ENCODE results near the gene NWD2.

GRCh38 chr4:37476256-37476655 is 231.7 kb downstream of the NWD2 start:
- TF ChIP-seq POLR2AphosphoS5 (IDR thresholded peaks at IDR 0.05; ENCODE audit: low read depth, low read length) (no peak), TAF1 (IDR thresholded peaks at IDR 0.05; ENCODE audit: borderline replicate concordance, insufficient read depth, low read length) (no peak), REST (IDR thresholded peaks at IDR 0.05; ENCODE audit: insufficient read depth in 1 of 2, low read depth in 2 of 2, low read length in 2 of 2) (no peak), FOXP2 (optimal IDR thresholded peaks at IDR 0.05; ENCODE audit: borderline replicate concordance, extremely low read depth, extremely low read length, insufficient read depth) (no peak), SIN3A (IDR thresholded peaks at IDR 0.05; ENCODE audit: borderline replicate concordance, insufficient read depth, low read length) (no peak)

Data from PFSK-1 (cell line).